Lung (tissue), 16 donors: Measurements from ENCODE around the gene PXMP2. TPM values are rescaled to one million over a fixed set of nuclear protein-coding genes. Genes with fewer than 3 reads are reported as not detected.

Experiments used
- ATAC-seq: fragments of 200-7000 bp; cut with Tn5 transposase; one replicate; pipeline ENCODE4 v1.9.1; 2020; ENCODE audit warnings: moderate number of reproducible peaks; ENCODE audit not compliant: insufficient read depth, low FRiP score
- DNase-seq, 3 donors: peaks; one replicate each; pipeline ENCODE4 v3.0.0-alpha.2; 2013 to 2017
- H3K27ac ChIP-seq, 2 donors: one replicate each; pipeline ENCODE4 v1.5.1; 2013; ENCODE audit warnings: mild to moderate bottlenecking in 2 of 2, moderate library complexity in 2 of 2, control low read depth in 1 of 2, inconsistent platforms in 1 of 2, low read depth in 1 of 2, low read length in 1 of 2
- H3K27me3 ChIP-seq, 3 donors: one replicate each; pipeline ENCODE4 v1.5.1; 2013; ENCODE audit warnings: low read length in 2 of 3; ENCODE audit not compliant: control insufficient read depth in 3 of 3, insufficient read depth in 3 of 3
- H3K36me3 ChIP-seq, 4 donors: one replicate each; pipeline ENCODE4 v1.5.1; 2013; ENCODE audit warnings: low read length in 4 of 4, mild to moderate bottlenecking in 1 of 4, moderate library complexity in 1 of 4; ENCODE audit not compliant: control insufficient read depth in 4 of 4, insufficient read depth in 4 of 4
- H3K4me1 ChIP-seq, 5 donors: one replicate each; pipeline ENCODE4 v1.5.1; 2013; ENCODE audit warnings: low read length in 5 of 5, mild to moderate bottlenecking in 2 of 5, moderate library complexity in 1 of 5; ENCODE audit not compliant: control insufficient read depth in 5 of 5, insufficient read depth in 5 of 5
- H3K4me3 ChIP-seq: one replicate; pipeline ENCODE4 v1.5.1; 2013; ENCODE audit warnings: mild to moderate bottlenecking, control low read depth, moderate library complexity
- H3K9ac ChIP-seq, 2 donors: one replicate each; pipeline ENCODE4 v1.5.1; 2013; ENCODE audit warnings: low read length in 2 of 2, control low read depth in 1 of 2; ENCODE audit not compliant: insufficient read depth in 1 of 2
- H3K9me3 ChIP-seq, 4 donors: one replicate each; pipeline ENCODE4 v1.5.1; 2013; ENCODE audit warnings: low read length in 3 of 4, mild to moderate bottlenecking in 1 of 4, moderate library complexity in 1 of 4; ENCODE audit not compliant: control insufficient read depth in 4 of 4, insufficient read depth in 3 of 4
- CTCF ChIP-seq: IDR thresholded peaks from 2 replicates; pipeline ENCODE4 v1.5.1; 2012; ENCODE audit warnings: mild to moderate bottlenecking; ENCODE audit errors: control extremely low read depth, extremely low read depth
- WGBS, 2 donors: extraction: QIAGEN DNeasy Blood & Tissue Kit; methylation state at CpG; one replicate each; pipeline ENCODE4 v1.1.7; 2013; 5-methylcytosine and 5-hydroxymethylcytosine counted together
- long read RNA-seq, 5 donors: transcript quantifications; one replicate each; lab custom pipeline, GENCODE V29; 2026
- polyA plus RNA-seq, 2 donors: library from polyadenylated mRNA; stranded (reverse); fragments of 200-250 nt; gene quantifications; one replicate each; pipeline ENCODE4 v1.2.1, GENCODE V29; 2013
- total RNA-seq, 2 donors: library from RNA; depleted of rRNA in 1 of 2; stranded (reverse); fragments of >200 nt in 1 of 2; gene quantifications; one replicate each; pipeline ENCODE4 v1.2.1, GENCODE V29; 2014 to 2021
- donor health status: control.
- donor health status: control.
- donor health status: Bipolar disorder and iron deficiency.
- donor health status: healthy.
- donor health status: DM: yes; HTN: yes; CAD: no.

The PXMP2 gene
- total RNA-seq (10 to 100 TPM; 13.1 to 15.3 TPM), polyA plus RNA-seq (10 to 100 TPM in 1 of 2 donors, 1 to 10 TPM in 1; 5.6 to 13.3 TPM)
- long read RNA-seq, donor 1, transcript PXMP2-201 (5 exons, 957 nt): major isoform, 24 of 49 reads
- long read RNA-seq, donor 1, partial matches to known transcripts: 24 of 49 reads
- long read RNA-seq, donor 1, other reads (novel, unspliced or antisense): 0 of 49 reads
- long read RNA-seq, donor 2, transcript PXMP2-201 (5 exons, 957 nt): major isoform, 10 of 21 reads
- long read RNA-seq, donor 2, partial matches to known transcripts: 11 of 21 reads
- long read RNA-seq, donor 2, other reads (novel, unspliced or antisense): 0 of 21 reads
- long read RNA-seq, donor 3, transcript PXMP2-201 (5 exons, 957 nt): major isoform, 20 of 32 reads
- long read RNA-seq, donor 3, partial matches to known transcripts: 11 of 32 reads
- long read RNA-seq, donor 3, other reads (novel, unspliced or antisense): 0 of 32 reads
- long read RNA-seq, donor 4, transcript PXMP2-201 (5 exons, 957 nt): major isoform, 26 of 45 reads
- long read RNA-seq, donor 4, partial matches to known transcripts: 16 of 45 reads
- long read RNA-seq, donor 4, other reads (novel, unspliced or antisense): 0 of 45 reads
- long read RNA-seq, donor 5, transcript PXMP2-201 (5 exons, 957 nt): major isoform, 54 of 95 reads
- long read RNA-seq, donor 5, partial matches to known transcripts: 40 of 95 reads
- long read RNA-seq, donor 5, other reads (novel, unspliced or antisense): 0 of 95 reads

GRCh38 chr12:132687211-132688164 lies at the start of gene PXMP2, which contains the start of gene POLE:
PXMP2 (plus strand) TSS chr12:132687587; CDS start chr12:132687671, 84 bp downstream.
POLE (minus strand) TSS chr12:132687342; CDS start chr12:132687315, 27 bp downstream.
- peaks cover 0 to 9% (median 3%) of the 10 kb centered on the region in 5 donors for H3K4me1 ChIP-seq
- H3K9ac ChIP-seq: no peak within 1 kb of the TSS
- H3K27me3 ChIP-seq: no peaks in the 10 kb centered on the region
- TF ChIP-seq CTCF: no peak
- 0% methylated on average over 92 to 134 of the region's 134 CpGs for WGBS, 2 donors
- H3K4me3 ChIP-seq: peak within 1 kb of the TSS; percentile 90
- peak; percentile 98 for ATAC-seq
- no peaks in the 10 kb centered on the region for H3K9me3 ChIP-seq
- peak within 1 kb of the TSS; percentile 77 to 95 for H3K27ac ChIP-seq
- peaks cover 1 to 9% (median 3%) of the 10 kb centered on the region in 4 donors for H3K36me3 ChIP-seq
- peak; percentile 96 to 98 (median 97) for DNase-seq

GRCh38 chr12:132637811-132638210 lies 49.6 kb upstream of the PXMP2 start:
- H3K9me3 ChIP-seq: no peaks in the 10 kb centered on the region
- no peak overlapping the region for H3K9ac ChIP-seq
- WGBS, 2 donors: 88 to 92% methylated on average over 18 of the region's 18 CpGs
- DNase-seq (no peak), ATAC-seq (no peak)
- no peaks in the 10 kb centered on the region for H3K27me3 ChIP-seq
- H3K36me3 ChIP-seq: peaks cover 2 to 59% (median 50%) of the 10 kb centered on the region in 4 donors
- no peak for TF ChIP-seq CTCF
- no peak overlapping the region for H3K4me3 ChIP-seq
- no peak overlapping the region for H3K27ac ChIP-seq
- H3K4me1 ChIP-seq: no peaks in the 10 kb centered on the region

GRCh38 chr12:132638541-132639408 lies 48.6 kb upstream of the PXMP2 start:
- Histone ChIP-seq H3K4me1 (no peaks in the 10 kb centered on the region), H3K27ac (no peak overlapping the region), H3K4me3 (no peak overlapping the region), H3K9me3 (no peaks in the 10 kb centered on the region), H3K9ac (no peak overlapping the region), H3K36me3 (peaks cover 2 to 56% (median 53%) of the 10 kb centered on the region in 4 donors), H3K27me3 (no peaks in the 10 kb centered on the region)
- DNase-seq (peak; percentile 46 to 53 (median 50)), ATAC-seq (no peak)
- peak; percentile 8 for TF ChIP-seq CTCF
- WGBS, 2 donors: 79 to 80% methylated on average over 25 of the region's 25 CpGs
